Activated CD8-positive, alpha-beta T cell treated with anti-CD3 and anti-CD28 coated beads for 36 hours (primary cell): ENCODE data around the gene DENND2D. TPM values are rescaled to one million over a fixed set of nuclear protein-coding genes. Genes with fewer than 3 reads are reported as not detected.
A peak's percentile ranks its signal among the peaks of the same experiment; 100 is the strongest.

Experiments used
- ATAC-seq: fragments of 200-7000 bp; cut with Tn5 transposase; one replicate; pipeline ENCODE4 v1.10.0; 2021; ENCODE audit warnings: mild to moderate bottlenecking, moderate library complexity
- CTCF ChIA-PET: fragments of 350-600 bp; sonication (Branson Sonifier 250); formaldehyde crosslinking; loops from one replicate; lab custom pipeline; 2021; ENCODE audit warnings: antibody characterized with exemption; lab: Charles Lee
- POLR2A ChIA-PET: fragments of 350-600 bp; sonication (Branson Sonifier 250); formaldehyde crosslinking; loops from one replicate; lab custom pipeline; 2021; ENCODE audit warnings: antibody characterized with exemption; lab: Charles Lee
- DNase-seq: peaks from one replicate; pipeline ENCODE4 v3.0.0-alpha.2; 2020
- H3K27ac Mint-ChIP-seq: one replicate; pipeline ENCODE4 v1.8.0; 2021; ENCODE audit warnings: mild to moderate bottlenecking, mixed read lengths
- H3K27me3 Mint-ChIP-seq: one replicate; pipeline ENCODE4 v1.8.0; 2021; ENCODE audit warnings: mixed read lengths
- H3K36me3 Mint-ChIP-seq: one replicate; pipeline ENCODE4 v1.8.0; 2021; ENCODE audit warnings: low read depth, mixed read lengths
- H3K4me1 Mint-ChIP-seq: one replicate; pipeline ENCODE4 v1.8.0; 2021; ENCODE audit warnings: low read depth, mixed read lengths
- H3K4me3 Mint-ChIP-seq: one replicate; pipeline ENCODE4 v1.8.0; 2021; ENCODE audit warnings: mild to moderate bottlenecking, moderate library complexity, mixed read lengths
- H3K9me3 Mint-ChIP-seq: one replicate; pipeline ENCODE4 v1.8.0; 2021; ENCODE audit warnings: mixed read lengths
- CTCF ChIP-seq: fragments of 200-600 bp; IDR thresholded peaks from one replicate; pipeline ENCODE4 v1.8.0; 2022; ENCODE audit warnings: antibody characterized with exemption, mild to moderate bottlenecking
- intact Hi-C: fragments of 100-400 bp; cut with micrococcal nuclease; formaldehyde crosslinking; loops from one replicate; pipeline ENCODE4 v1.10.0; 2022
- total RNA-seq, 2 experiments: library from RNA; stranded (reverse); gene quantifications; one replicate each; pipeline ENCODE4 v1.2.3, GENCODE V29; 2021

Gene DENND2D
- total RNA-seq, 2 experiments from 2014 or later: 201 to 208 TPM

GRCh38 chr1:111192658-111193519 is 7.6 kb downstream of the DENND2D start:
- Mint-ChIP-seq H3K4me1 (peaks cover 94% of the 10 kb centered on the region), H3K4me3 (peak overlapping the region; percentile 99), H3K36me3 (peaks cover 100% of the 10 kb centered on the region), H3K27ac (peak overlapping the region; percentile 98), H3K9me3 (no peaks in the 10 kb centered on the region), H3K27me3 (no peaks in the 10 kb centered on the region)
- intact Hi-C loops: loop anchor here (5.0 kb wide), 1 partner anchor 34 kb away; the partner anchor contains the start of gene CHI3L2
- ChIA-PET POLR2A (interaction anchor here (0.9 to 4.4 kb wide), 9 partner anchors 11 to 54 kb away, joined by 3 to 55 read pairs (median 4); no protein-coding TSS in a partner anchor), CTCF (interaction anchor here (0.8 to 1.6 kb wide), 6 partner anchors 10 to 141 kb away, joined by 3 to 5 read pairs (median 4); no protein-coding TSS in a partner anchor)
- TF ChIP-seq CTCF: no peak
- ATAC-seq (no peak), DNase-seq (no peak)

- DNase-seq (no peak), ATAC-seq (no peak)
- H3K4me3 Mint-ChIP-seq: no peak overlapping the region
- POLR2A ChIA-PET: interaction anchor here (1.2 to 4.4 kb wide), 8 partner anchors 7 to 42 kb away, joined by 3 to 55 read pairs (median 5); no protein-coding TSS in a partner anchor
- CTCF ChIA-PET: interaction anchor here (1.0 to 1.6 kb wide), 7 partner anchors 9 to 209 kb away, joined by 3 to 6 read pairs (median 4); no protein-coding TSS in a partner anchor
- peaks cover 94% of the 10 kb centered on the region for H3K4me1 Mint-ChIP-seq
- no peaks in the 10 kb centered on the region for H3K27me3 Mint-ChIP-seq
- peaks cover 100% of the 10 kb centered on the region for H3K36me3 Mint-ChIP-seq
- intact Hi-C loops: loop anchor here (5.0 kb wide), 1 partner anchor 35 kb away; the partner anchor contains the start of gene CHI3L2
- H3K27ac Mint-ChIP-seq: peak overlapping the region; percentile 98
- TF ChIP-seq CTCF: no peak
- H3K9me3 Mint-ChIP-seq: no peaks in the 10 kb centered on the region
These were observed 8.4 kb downstream of the DENND2D start for GRCh38 chr1:111192074-111192473.

- no peak for ATAC-seq
- H3K9me3 Mint-ChIP-seq: no peaks in the 10 kb centered on the region
- intact Hi-C loops: loop anchor here (5.0 kb wide), 1 partner anchor 36 kb away; the partner anchor contains the start of gene CHI3L2
- POLR2A ChIA-PET: interaction anchor here (0.5 to 4.4 kb wide), 7 partner anchors 8 to 1689 kb away, joined by 3 to 55 read pairs (median 5); no protein-coding TSS in a partner anchor
- no peak for DNase-seq
- H3K4me1 Mint-ChIP-seq: peaks cover 95% of the 10 kb centered on the region
- TF ChIP-seq CTCF: no peak
- CTCF ChIA-PET: interaction anchor here (1.0 to 1.4 kb wide), 4 partner anchors 10 to 209 kb away, joined by 3 to 6 read pairs (median 4); no protein-coding TSS in a partner anchor
- H3K27me3 Mint-ChIP-seq: no peaks in the 10 kb centered on the region
- no peak overlapping the region for H3K4me3 Mint-ChIP-seq
- H3K27ac Mint-ChIP-seq: peak overlapping the region; percentile 98
- H3K36me3 Mint-ChIP-seq: peaks cover 100% of the 10 kb centered on the region
These were observed 8.9 kb downstream of the DENND2D start for GRCh38 chr1:111191496-111191895.

GRCh38 chr1:111190931-111191451 is 9.5 kb downstream of the DENND2D start:
- Mint-ChIP-seq H3K4me1 (peaks cover 93% of the 10 kb centered on the region), H3K27me3 (no peaks in the 10 kb centered on the region), H3K27ac (peak overlapping the region; percentile 98), H3K9me3 (no peaks in the 10 kb centered on the region), H3K4me3 (no peak overlapping the region), H3K36me3 (peaks cover 100% of the 10 kb centered on the region)
- intact Hi-C loops: loop anchor here (5.0 kb wide), 1 partner anchor 36 kb away; the partner anchor contains the start of gene CHI3L2
- no peak for TF ChIP-seq CTCF
- ATAC-seq: no peak
- ChIA-PET POLR2A (interaction anchor here (0.5 to 4.4 kb wide), 6 partner anchors 8 to 1689 kb away, joined by 3 to 55 read pairs (median 7); no protein-coding TSS in a partner anchor), CTCF (interaction anchor here (1.0 to 1.4 kb wide), 4 partner anchors 10 to 210 kb away, joined by 3 to 6 read pairs (median 4); no protein-coding TSS in a partner anchor)
- no peak for DNase-seq
